ELF-1 (cell line): ENCODE data around the gene COPS2.
"Not testable (repeated sequence)": the region's sequence is repeated elsewhere in the genome, so short reads cannot be mapped to it uniquely, and the experiment has no call there.

ENCODE experiments used
- DNase-seq: peaks from one replicate; pipeline ENCODE4 v3.0.0-alpha.2; 2016; ENCODE audit warnings: low read depth, low spot score

Gene COPS2

DNA sequence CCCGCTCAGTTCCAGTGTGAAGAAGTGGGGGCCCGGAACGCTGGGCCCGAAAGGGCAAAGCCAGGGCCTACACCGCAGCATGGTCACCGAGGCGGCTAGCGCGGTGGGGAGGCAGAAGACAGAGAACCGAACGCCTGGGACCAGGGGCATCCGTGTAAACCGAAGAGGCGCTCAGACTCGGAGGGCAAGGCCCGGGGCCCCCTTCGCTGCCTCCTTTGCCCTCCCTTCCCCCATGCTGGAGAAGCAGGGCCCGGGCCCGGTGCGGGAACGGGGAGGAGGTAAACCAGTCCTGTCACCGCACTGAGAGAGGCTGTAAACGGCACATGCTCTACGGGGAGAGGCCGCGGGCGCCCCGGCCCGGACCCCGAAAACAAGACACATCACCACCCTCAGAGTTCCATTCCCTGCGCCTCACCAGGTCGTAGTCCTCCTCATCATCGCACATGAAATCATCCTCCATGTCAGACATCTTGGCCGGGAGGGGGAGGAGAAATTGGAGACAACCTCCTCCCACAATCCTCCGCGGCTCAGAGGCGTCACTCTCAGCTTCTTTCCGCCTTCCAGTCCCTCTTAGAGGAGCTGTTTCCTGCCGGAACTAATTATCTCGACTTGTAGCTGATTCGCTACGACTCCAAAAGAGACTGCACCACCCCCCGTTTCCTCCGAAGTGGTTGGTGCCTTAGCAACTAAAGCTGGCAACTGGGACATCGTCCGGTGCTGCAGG is at the start of gene COPS2:
Gene COPS2 (minus strand): TSS at position 490 of the 724 bp plus-strand sequence. CDS start 21 bp downstream, at position 469.
- peak; percentile 99 for DNase-seq

- no peak for DNase-seq
Measured at GRCh38 chr15:49200347-49200746, 44.9 kb upstream of the COPS2 start.

GRCh38 chr15:49199666-49200065 is 44.3 kb upstream of the COPS2 start:
- DNase-seq: no peak

DNA sequence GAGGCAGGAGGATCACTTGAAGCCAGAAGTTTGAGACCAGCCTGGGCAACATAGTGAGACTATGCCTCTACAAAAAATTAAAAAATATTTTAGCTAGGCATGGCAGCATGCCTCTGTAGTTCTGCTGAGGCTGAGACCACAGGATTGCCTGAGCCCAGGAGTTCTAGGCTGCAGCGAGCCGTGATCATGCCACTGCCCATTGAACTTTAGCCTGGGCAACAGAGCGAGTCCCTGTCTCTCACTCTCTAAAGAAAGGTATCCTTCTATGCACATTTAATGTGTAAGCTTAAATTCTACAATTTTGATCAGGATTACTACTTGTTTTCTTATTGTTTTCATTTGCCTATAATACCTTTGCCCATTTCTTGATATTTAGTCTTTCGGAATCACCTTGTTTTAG is 41.5 kb upstream of the COPS2 start:
- no peak for DNase-seq

DNA sequence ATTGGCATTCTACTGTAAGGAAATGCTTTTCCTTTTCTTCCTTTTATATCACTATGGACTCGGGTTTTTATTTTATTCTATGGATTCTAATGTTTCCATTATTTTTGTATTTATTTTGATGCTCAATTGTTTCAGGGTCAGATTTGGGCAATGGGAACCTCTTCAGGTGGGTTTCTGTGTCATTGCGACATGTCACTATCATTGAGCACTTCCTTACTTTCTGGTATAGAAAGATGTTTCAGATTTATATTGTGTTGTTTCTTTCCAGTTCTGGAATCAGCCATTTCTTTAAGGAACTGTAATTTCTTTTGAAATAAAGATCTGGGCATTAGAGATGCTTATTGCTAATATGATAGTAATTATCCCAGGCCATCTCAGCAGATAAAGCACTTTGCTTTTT is 36.5 kb upstream of the COPS2 start:
- no peak for DNase-seq

- DNase-seq: no peak
Measured at GRCh38 chr15:49190586-49190985, 35.2 kb upstream of the COPS2 start.

GRCh38 chr15:49189631-49190030 is 34.2 kb upstream of the COPS2 start:
- no peak for DNase-seq

DNA sequence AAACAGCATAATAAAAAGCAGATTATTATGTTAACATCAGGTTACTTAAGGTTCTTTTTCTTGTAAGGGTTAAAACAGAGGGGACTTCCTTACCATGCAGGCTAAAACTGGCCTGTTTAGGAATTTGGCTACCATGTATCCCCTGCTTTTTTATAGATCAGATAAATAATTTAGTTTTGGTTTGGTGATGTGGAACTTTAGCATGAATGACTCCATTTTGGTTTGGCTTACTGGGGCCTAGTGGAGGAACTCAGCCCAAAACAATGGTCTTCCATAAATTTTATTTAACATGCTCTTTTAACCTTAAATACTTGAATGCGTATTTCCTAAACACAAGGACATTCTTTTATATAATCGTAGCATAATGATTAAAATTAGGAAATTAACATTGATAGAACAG is 33.5 kb upstream of the COPS2 start:
- no peak for DNase-seq

DNA sequence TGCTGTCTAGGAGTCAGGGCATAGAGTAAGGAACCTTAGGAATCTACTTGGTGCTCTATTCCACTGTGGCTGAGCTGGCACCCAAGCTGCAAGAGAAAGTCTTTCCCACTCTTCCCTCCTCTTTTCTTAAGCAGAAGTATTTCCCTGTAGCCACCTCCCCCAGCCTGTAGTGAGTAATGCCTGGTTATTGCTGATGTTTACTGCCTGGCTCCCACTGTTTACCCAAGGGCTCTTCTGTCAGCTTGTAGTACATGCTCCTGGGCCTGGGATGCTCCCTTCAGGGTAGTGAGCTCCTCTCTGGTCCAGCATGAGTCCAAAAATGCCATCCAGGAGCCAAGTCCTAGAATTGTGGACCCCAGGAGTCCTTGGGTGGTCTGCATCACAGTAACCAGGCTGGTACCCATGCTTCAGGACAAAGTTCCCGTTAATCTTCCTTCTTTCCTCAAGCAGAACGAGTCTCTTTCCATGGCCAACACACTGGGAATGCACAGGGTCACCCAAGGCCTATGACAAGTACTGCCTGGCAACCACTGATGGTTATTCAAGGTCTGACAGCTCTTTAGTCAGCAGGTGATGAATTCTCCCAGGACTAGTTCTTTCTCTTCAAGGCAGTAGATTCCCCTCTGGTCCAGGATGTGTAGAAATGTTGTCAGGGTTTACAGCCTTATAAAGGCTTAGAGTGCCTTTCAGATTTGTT is 32.3 kb upstream of the COPS2 start:
- no peak for DNase-seq

DNA sequence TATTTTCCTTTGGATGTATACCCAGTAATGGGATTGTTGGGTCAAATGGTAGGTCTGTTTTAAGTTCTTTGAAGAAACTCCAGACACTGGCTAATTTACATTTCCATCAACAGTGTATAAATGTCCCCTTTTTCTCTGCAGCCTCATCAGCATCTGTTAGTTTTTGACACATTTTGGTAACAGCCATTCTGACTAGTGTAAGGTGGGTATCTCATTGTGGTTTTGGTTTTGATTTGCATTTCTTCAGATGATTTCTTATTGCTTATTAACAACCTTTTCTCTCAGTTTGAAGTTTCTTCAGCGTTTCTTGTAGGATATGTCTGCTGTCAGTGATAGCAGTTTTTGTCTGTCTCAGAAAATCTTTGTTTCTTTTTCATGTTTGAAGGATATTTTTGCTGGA is 30.1 kb upstream of the COPS2 start:
- DNase-seq: no peak

GRCh38 chr15:49183741-49184140 is 28.3 kb upstream of the COPS2 start:
- DNase-seq: not testable (repeated sequence)

- no peak for DNase-seq
Measured at GRCh38 chr15:49182128-49182527, 26.7 kb upstream of the COPS2 start.

DNA sequence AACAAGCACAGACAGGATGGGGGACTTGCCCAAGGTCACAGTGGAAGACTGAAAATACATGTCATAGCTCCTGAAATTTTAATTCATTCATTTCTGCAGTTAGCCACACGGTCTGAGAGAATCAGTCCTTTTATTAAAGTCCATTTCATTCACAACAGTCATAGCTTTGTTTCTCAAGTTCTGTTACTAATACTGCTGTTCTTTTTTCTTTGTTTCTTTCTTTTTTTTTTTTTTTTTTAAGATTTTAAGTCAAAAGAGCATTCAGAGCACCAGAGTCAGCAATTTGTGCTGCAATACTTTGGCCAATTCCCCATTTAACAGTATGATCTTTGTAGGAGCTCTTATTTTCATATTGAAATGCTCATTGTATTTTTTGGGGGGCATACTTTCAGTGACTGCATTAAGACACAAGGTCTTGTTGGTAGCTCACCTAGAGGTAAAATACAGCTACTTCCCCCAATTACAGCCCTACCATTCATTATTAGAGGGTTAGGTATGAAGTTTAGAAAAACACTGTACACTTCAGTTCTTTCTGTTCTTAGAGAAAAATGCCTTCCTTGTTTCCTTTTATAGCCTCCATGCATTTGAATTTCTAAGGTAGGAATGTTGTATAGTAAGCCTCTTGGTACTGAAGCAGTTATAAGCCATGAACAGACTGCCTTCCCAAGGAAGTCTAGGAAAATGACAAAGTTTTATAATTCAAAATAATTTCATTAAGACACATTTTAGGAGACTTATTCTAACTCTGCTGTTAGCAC is 24.2 kb upstream of the COPS2 start:
- no peak for DNase-seq

GRCh38 chr15:49178497-49178896 is 23.1 kb upstream of the COPS2 start:
- no peak for DNase-seq

- not testable (repeated sequence) for DNase-seq
Measured at GRCh38 chr15:49175582-49176397, 20.4 kb upstream of the COPS2 start.

DNA sequence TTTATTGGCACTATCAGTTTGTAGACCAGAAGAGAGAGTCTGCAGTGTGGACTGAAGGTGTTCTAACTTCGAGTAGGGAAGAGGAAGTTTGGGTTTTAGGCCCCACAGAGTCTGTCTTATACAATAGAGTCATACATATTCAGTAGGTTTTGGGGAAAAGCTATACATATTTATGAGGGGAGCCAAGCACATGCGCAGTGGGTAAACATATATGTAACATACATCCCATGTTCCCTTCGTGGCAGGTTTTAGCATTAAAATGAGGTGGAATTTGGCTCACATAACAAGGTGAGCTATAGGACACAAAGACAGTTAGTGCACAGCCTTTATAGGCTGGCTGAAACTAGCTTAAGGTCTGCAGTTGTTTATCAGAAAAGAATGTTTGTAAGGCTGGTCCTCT is 19.5 kb upstream of the COPS2 start:
- DNase-seq: no peak

DNA sequence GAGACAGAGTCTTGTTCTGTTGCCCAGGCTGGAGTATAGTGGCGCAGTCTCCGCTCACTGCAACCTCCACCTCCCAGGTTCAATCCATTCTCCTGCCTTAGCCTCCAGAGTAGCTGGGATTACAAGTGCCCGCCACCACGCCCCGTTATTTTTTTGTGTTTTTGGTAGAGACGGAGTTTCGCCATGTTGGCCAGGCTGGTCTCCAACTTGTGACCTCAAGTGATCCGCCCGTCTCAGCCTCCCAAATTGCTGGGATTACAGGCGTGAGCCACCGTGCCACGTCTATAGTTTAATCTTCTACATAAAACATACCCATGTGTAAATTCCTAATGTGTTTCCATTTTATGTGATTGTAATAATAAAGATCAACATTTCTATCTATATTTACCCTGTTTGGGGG is 16.4 kb upstream of the COPS2 start:
- no peak for DNase-seq

- DNase-seq: peak; percentile 96
Measured at GRCh38 chr15:49169880-49170597, 14.6 kb upstream of the COPS2 start, which contains the start of gene GALK2. GALK2 (plus strand) TSS chr15:49170247; CDS start chr15:49170323, 76 bp downstream.

DNA sequence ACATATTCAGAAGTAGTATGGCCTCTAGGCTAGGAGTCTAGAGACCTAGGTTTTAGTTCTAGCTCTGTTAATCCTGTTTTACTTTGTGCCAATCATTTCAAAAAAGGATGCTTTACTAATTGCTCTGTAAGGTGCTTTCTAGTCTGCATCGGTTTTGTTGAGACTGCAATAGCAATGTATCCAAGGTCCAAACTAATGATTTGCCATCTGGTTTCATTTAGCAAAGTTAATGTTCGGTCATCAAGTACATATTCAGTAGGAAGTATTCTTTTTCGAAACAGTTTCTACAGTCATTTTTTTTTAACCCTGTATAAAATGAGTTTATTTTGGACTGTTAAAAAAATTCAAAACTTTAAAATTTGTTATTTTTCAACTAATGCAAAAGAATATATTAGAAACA is 12.6 kb upstream of the COPS2 start:
- no peak for DNase-seq

GRCh38 chr15:49164865-49165264 is 9.5 kb upstream of the COPS2 start:
- DNase-seq: no peak

GRCh38 chr15:49163678-49164077 is 8.3 kb upstream of the COPS2 start:
- DNase-seq: no peak
